ENCODE measurements around the gene ZFHX3.

- no peak for TF ChIP-seq CTCF (conservative IDR thresholded peaks at IDR 0.05; ENCODE audit: low read depth, low read length)
- no peak for TF ChIP-seq EZH2 (IDR thresholded peaks at IDR 0.05; ENCODE audit: borderline replicate concordance, low read depth, low read length, poor library complexity, severe bottlenecking)
Measured at GRCh38 chr16:72789921-72790320, 258.0 kb downstream of the ZFHX3 start.

Data from A673 (cell line).